Activated CD8-positive, alpha-beta memory T cell treated with anti-CD3 and anti-CD28 coated beads, Interleukin-2, amount 10 ng/mL, durations not matched to agents 7 days and 5 days (primary cell): ENCODE data around the gene CDS2. TPM values are rescaled to one million over a fixed set of nuclear protein-coding genes. Genes with fewer than 3 reads are reported as not detected.

Experiments used
- ATAC-seq: fragments of 150-1000 bp; cut with Tn5 transposase; one replicate; pipeline ENCODE4 v1.10.0; 2021; ENCODE audit warnings: moderate library complexity
- CTCF ChIA-PET: fragments of 350-600 bp; sonication (Branson Sonifier 250); formaldehyde crosslinking; loops from one replicate; lab custom pipeline; 2021; ENCODE audit warnings: antibody characterized with exemption; lab: Charles Lee
- DNase-seq: peaks from one replicate; pipeline ENCODE4 v3.0.0-alpha.2; 2020
- H3K27ac Mint-ChIP-seq: one replicate; pipeline ENCODE4 v1.8.0; 2021; ENCODE audit warnings: mild to moderate bottlenecking, mixed read lengths
- H3K27me3 Mint-ChIP-seq: one replicate; pipeline ENCODE4 v1.8.0; 2021; ENCODE audit warnings: mixed read lengths
- H3K36me3 Mint-ChIP-seq: one replicate; pipeline ENCODE4 v1.8.0; 2021; ENCODE audit warnings: mild to moderate bottlenecking, mixed read lengths
- H3K4me1 Mint-ChIP-seq: one replicate; pipeline ENCODE4 v1.8.0; 2021; ENCODE audit warnings: mixed read lengths
- H3K4me3 Mint-ChIP-seq: one replicate; pipeline ENCODE4 v1.8.0; 2021; ENCODE audit warnings: mild to moderate bottlenecking, moderate library complexity, mixed read lengths
- H3K9me3 Mint-ChIP-seq: one replicate; pipeline ENCODE4 v1.8.0; 2022; ENCODE audit warnings: low read depth, mixed read lengths
- total RNA-seq, 2 experiments: library from RNA; stranded (reverse); gene quantifications; one replicate each; pipeline ENCODE4 v1.2.3, GENCODE V29; 2021

CDS2 gene
- total RNA-seq, 2 experiments from 2014 or later, result 62.2 to 63.5 TPM

DNA sequence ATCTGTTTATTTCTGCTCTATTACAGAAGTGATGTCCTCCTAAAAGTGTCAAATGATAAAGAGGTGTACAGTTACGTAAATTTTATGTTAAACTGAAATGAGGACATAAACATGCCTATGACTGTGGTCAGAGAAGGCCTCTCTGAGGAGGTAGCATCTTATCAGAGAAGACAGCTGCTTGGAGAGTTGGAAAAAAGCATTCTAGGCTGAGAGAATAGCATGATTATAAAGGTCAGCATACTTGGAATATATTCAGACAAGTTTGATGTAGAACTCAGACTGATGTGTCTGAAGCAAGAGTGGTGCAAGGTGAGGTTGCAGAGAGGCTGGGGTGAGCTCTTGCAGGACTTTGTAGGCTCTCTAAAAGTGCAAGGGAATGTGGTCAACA lies 3.9 kb upstream of the CDS2 start:
- H3K9me3 Mint-ChIP-seq, result no peaks in the 10 kb centered on the region
- H3K27me3 Mint-ChIP-seq, result no peaks in the 10 kb centered on the region
- H3K4me1 Mint-ChIP-seq, result peaks cover 51% of the 10 kb centered on the region
- no peak overlapping the region for H3K27ac Mint-ChIP-seq
- no peak overlapping the region for H3K4me3 Mint-ChIP-seq
- ATAC-seq (no peak), DNase-seq (no peak)
- CTCF ChIA-PET, result interaction anchor here (5.7 kb wide), 1 partner anchor 69 kb away, joined by 28 read pairs; no protein-coding TSS in a partner anchor
- peaks cover 12% of the 10 kb centered on the region for H3K36me3 Mint-ChIP-seq

DNA sequence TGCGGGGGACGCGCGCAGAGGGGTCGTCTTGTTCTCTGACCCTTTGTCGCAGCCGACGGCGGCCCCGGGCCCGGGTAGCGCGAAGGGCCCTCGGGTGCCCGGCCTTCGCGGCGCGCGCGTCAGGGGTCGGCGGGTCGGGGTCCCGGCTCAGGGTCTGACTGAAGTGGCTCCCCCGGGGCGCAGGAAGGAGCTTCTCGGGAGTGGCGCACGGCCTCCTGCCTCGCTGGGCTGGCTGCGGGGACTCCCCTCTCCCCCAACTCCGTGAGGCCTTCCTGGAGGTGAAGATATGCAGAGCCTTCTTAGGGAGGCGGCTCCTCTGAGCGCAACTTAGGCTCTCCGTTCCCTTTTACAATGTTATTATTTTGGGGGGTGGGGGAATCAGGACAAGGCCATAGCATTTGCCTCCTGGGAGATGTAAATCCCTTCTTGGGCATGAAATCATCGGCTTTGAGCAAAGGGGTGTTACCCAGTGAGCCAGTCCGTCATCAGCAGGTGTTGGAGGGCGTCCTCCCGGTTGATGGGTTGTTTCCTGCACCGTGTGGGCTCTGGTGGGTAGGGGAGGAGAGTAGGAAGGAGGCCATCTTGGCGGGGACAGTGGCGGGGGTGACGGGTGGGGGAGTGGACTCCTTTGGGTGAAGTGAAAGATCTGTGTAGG lies 523 bp downstream of the CDS2 start:
- ATAC-seq, result peak; percentile 47
- Mint-ChIP-seq H3K9me3 (no peaks in the 10 kb centered on the region), H3K4me3 (peak overlapping the region; percentile 97), H3K27me3 (no peaks in the 10 kb centered on the region), H3K27ac (peak overlapping the region; percentile 96), H3K4me1 (peaks cover 48% of the 10 kb centered on the region), H3K36me3 (peaks cover 6% of the 10 kb centered on the region)
- CTCF ChIA-PET, result interaction anchor here (0.6 to 5.8 kb wide), 23 partner anchors 11 to 402 kb away, joined by 3 to 102 read pairs (median 4); no protein-coding TSS in a partner anchor
- peak; percentile 89 for DNase-seq

DNA sequence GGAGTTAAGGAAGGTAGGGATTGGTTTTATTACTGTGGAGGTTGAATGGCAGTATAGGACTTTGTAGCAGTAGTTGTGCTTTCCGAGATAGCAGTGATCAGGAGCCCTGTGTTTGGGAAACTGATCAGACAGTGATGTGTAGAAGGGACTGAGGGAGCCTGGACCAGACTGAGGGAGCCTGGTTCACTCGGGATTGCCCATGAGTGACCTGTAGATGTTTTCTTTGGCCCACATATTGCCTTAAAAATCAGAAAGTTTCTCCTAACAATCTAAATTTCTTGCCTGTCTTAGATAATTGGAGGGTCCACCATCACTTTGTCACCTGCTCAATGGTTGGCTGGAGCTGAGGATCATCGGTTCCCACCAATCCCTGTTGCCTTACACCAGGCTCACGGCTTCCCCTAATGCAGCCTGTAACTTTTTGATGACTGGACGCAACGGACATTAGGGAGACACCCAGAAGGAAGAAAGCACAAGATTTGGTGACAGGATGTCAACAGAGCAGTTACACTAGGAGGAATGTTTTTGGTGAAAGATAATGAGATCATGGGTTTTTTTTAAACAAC lies 1.1 kb downstream of the CDS2 start:
- no peaks in the 10 kb centered on the region for H3K27me3 Mint-ChIP-seq
- CTCF ChIA-PET, result interaction anchor here (0.6 to 5.8 kb wide), 8 partner anchors 12 to 95 kb away, joined by 3 to 102 read pairs (median 4); no protein-coding TSS in a partner anchor
- no peak for DNase-seq

DNA sequence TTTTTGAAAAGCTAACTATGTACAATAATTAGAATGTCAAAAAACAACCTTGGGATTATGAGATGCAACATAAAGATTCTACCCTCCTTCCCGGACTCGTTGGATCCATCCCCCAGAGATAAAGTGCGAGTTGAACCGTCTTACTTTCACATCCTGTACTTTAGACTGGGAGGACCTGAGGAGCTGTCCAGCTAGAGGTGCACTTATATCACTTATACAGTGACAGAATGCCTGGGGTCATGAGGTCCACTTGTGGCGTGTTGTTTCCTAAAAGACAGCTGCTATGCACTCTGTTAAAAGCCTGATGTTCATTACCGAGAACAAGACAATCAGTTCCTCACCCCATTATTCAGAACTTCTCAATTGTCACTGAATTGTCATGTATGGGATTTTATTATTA lies 2.1 kb downstream of the CDS2 start:
- peaks cover 7% of the 10 kb centered on the region for H3K36me3 Mint-ChIP-seq
- DNase-seq (no peak), ATAC-seq (no peak)
- peak overlapping the region; percentile 97 for H3K4me3 Mint-ChIP-seq
- no peaks in the 10 kb centered on the region for H3K9me3 Mint-ChIP-seq
- peaks cover 40% of the 10 kb centered on the region for H3K4me1 Mint-ChIP-seq
- peak overlapping the region; percentile 96 for H3K27ac Mint-ChIP-seq
- H3K27me3 Mint-ChIP-seq, result no peaks in the 10 kb centered on the region
- CTCF ChIA-PET, result interaction anchor here (1.5 to 5.8 kb wide), 3 partner anchors 41 to 94 kb away, joined by 3 to 102 read pairs (median 6); no protein-coding TSS in a partner anchor

More for the DNA sequence above, 1.1 kb downstream of the CDS2 start:
- Mint-ChIP-seq H3K4me1 (peaks cover 44% of the 10 kb centered on the region), H3K9me3 (no peaks in the 10 kb centered on the region), H3K4me3 (peak overlapping the region; percentile 97), H3K27ac (peak overlapping the region; percentile 96), H3K36me3 (peaks cover 6% of the 10 kb centered on the region)
- ATAC-seq, result no peak

DNA sequence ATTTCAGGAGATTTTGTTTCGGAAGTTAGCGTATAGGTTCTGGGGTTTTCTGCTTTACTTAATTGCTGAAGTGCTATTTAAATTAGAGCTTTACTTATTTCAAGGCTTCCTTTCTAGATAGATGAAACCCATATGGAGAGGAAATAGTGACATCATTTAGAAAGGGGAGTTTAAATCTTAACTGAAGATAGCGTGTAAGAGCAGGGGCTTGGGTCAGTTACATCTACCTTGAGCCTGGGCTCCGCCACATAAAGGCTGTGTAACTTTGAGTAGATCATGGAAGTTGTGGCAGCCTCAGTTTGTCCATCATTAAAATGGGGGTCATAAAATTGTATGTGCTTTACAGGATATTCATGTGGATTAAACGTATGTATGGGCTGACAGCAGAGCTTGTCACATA lies 4.7 kb downstream of the CDS2 start:
- Mint-ChIP-seq H3K27ac (no peak overlapping the region), H3K36me3 (peaks cover 14% of the 10 kb centered on the region), H3K4me3 (no peak overlapping the region), H3K4me1 (peaks cover 28% of the 10 kb centered on the region), H3K27me3 (no peaks in the 10 kb centered on the region), H3K9me3 (no peaks in the 10 kb centered on the region)
- CTCF ChIA-PET, result interaction anchor here (0.9 to 3.6 kb wide), 4 partner anchors 14 to 92 kb away, joined by 4 to 18 read pairs (median 4); no protein-coding TSS in a partner anchor
- no peak for DNase-seq
- ATAC-seq, result no peak

DNA sequence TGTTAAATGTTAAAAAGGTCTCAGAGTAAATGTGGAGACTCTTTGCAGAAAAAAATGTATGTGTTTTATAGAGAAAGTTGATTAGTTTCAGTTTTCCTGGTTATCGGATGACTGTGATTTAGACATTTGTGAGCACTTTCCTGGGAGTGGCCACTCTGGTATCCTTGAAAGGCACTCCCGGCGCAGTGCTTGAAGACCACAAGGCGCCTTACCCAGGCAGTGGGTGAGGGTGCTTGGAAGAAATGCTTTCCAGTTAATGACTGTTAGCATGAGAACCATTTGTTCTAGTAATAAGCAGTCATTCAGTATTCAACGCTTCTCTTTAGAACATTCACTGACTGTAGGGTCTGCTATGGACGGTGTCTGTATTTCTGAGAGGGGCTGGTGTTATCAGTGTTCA lies 7.2 kb downstream of the CDS2 start:
- ATAC-seq (no peak), DNase-seq (no peak)
- Mint-ChIP-seq H3K4me3 (no peak overlapping the region), H3K4me1 (peaks cover 15% of the 10 kb centered on the region), H3K36me3 (peaks cover 16% of the 10 kb centered on the region), H3K27ac (no peak overlapping the region), H3K27me3 (no peaks in the 10 kb centered on the region), H3K9me3 (no peaks in the 10 kb centered on the region)
- CTCF ChIA-PET, result interaction anchor here (3.6 kb wide), 1 partner anchor 59 kb away, joined by 18 read pairs; no protein-coding TSS in a partner anchor

DNA sequence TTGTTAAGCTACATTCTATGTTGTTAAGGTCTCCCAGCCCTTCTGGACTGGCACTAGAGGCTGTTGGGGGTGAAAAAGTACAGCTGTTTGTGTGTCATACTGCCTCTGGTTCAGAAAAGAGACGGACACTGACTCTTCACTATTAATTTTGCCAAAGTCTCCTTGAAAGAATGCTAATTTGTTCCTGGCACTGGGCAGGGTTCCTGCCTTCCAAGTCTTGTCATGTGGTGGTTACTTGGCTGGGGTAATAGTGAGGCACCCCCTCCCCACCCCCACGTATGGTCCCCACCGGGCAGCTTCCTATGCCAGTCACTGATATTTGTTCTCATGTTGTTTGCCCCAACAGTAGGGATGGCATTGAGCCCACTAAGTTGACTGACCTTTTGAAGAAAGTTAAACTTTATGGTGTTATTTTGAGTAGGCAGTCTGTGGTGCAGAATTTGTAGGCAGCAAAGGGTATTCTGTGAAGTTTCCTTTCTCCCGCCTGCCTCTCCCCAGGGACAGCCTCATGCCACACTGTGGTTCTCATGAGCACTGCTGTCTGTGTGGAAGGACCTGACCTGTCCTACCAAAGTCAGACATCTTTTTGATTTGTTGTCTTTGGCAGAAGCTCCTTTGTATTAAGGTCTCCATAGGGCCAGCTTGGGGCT lies 8.7 kb downstream of the CDS2 start:
- H3K4me1 Mint-ChIP-seq, result peaks cover 19% of the 10 kb centered on the region
- H3K36me3 Mint-ChIP-seq, result peaks cover 17% of the 10 kb centered on the region
- H3K27me3 Mint-ChIP-seq, result no peaks in the 10 kb centered on the region
- H3K27ac Mint-ChIP-seq, result no peak overlapping the region
- ATAC-seq (no peak), DNase-seq (no peak)
- CTCF ChIA-PET, result no interaction called here
- no peak overlapping the region for H3K4me3 Mint-ChIP-seq
- H3K9me3 Mint-ChIP-seq, result no peaks in the 10 kb centered on the region

DNA sequence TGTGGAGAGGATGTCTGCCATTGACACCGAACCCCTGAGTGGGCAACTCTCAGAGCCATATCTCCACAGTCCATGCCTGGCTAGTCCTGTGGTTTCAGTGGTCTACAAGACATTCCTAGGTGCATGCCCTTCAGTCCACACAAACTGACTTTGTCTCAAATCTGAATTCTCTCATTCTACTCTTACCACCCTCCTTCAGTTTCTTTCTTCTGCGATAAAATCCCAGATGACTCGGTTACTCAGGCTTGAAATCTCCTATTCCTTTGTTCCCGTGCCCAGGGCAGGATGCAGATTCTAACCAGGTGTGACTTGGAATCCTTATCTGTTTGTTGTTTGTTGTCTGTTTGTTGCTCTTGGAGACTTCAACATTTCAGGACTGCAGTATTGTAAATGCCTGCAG lies 9.3 kb downstream of the CDS2 start:
- no peak overlapping the region for H3K27ac Mint-ChIP-seq
- H3K36me3 Mint-ChIP-seq, result peaks cover 17% of the 10 kb centered on the region
- ATAC-seq, result no peak
- CTCF ChIA-PET, result no interaction called here
- no peaks in the 10 kb centered on the region for H3K27me3 Mint-ChIP-seq
- H3K9me3 Mint-ChIP-seq, result no peaks in the 10 kb centered on the region
- no peak for DNase-seq
- peaks cover 18% of the 10 kb centered on the region for H3K4me1 Mint-ChIP-seq
- H3K4me3 Mint-ChIP-seq, result no peak overlapping the region

DNA sequence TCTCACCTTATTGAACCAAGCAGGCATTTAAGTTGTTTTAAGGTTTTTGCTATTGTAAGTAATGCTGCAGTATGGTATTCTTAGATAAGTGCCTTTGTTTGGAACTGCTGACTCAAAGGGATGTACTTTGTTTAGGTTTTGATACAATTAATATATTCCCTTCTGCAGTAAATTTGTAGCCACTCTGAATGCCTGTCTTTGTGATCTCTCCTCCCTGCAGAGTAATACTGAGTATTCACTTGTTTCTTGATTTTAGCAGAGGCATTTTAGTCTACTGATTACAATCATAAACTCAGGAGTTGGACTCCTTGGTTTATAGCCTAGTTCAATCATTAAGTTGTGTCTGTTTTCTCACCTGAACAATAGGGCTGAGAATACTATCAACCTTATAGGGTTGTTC lies 13.4 kb downstream of the CDS2 start:
- H3K9me3 Mint-ChIP-seq, result no peaks in the 10 kb centered on the region
- no peak overlapping the region for H3K4me3 Mint-ChIP-seq
- no peak for DNase-seq
- H3K27me3 Mint-ChIP-seq, result no peaks in the 10 kb centered on the region
- CTCF ChIA-PET, result no interaction called here
- H3K4me1 Mint-ChIP-seq, result peaks cover 13% of the 10 kb centered on the region
- H3K27ac Mint-ChIP-seq, result no peak overlapping the region
- H3K36me3 Mint-ChIP-seq, result peaks cover 23% of the 10 kb centered on the region
- no peak for ATAC-seq

DNA sequence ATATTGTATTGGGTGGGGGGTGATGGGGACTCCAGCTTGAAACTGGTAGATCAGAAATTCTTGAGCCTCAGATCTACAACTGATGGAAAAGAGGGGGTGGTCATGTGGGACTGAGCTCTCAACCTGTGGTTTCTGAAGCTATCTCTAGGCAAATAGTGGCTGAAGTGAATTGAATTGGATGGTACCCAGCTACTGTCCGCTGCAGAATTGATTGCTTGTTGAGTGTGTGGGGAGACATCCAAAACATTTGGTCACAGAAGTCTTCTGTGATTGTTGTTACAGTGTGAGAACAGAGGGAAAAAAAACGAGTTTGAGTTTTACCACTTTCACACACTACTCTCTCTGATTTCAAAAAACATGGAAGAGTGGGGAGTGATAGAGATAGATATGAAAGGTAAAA lies 14.8 kb downstream of the CDS2 start:
- CTCF ChIA-PET, result interaction anchor here (0.8 kb wide), 1 partner anchor 15 kb away, joined by 3 read pairs; the partner anchor contains the start of gene CDS2
- ATAC-seq (no peak), DNase-seq (no peak)
- Mint-ChIP-seq H3K36me3 (peaks cover 21% of the 10 kb centered on the region), H3K27ac (no peak overlapping the region), H3K27me3 (no peaks in the 10 kb centered on the region), H3K4me3 (no peak overlapping the region), H3K4me1 (peaks cover 14% of the 10 kb centered on the region), H3K9me3 (no peaks in the 10 kb centered on the region)

DNA sequence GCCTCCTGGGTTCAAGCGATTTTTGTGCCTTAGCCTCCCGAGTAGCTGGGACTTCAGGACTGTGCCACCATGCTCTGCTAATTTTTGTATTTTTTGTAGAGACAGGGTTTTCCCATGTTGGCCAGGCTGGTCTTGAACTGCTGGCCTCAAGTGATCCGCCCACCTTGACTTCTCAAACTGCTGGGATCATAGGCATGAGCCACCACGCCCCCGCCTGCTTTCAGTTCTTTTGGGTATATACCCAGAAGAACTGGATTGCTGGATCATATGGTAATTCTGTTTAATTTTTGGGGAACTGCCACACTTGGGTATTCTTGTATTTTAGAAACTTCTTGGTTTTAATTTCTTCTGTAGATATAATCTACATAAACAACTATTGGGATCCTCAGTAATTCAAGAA lies 17.0 kb downstream of the CDS2 start:
- H3K36me3 Mint-ChIP-seq, result peaks cover 15% of the 10 kb centered on the region
- H3K4me1 Mint-ChIP-seq, result peaks cover 25% of the 10 kb centered on the region
- H3K9me3 Mint-ChIP-seq, result no peaks in the 10 kb centered on the region
- CTCF ChIA-PET, result no interaction called here
- no peak for DNase-seq
- no peak overlapping the region for H3K27ac Mint-ChIP-seq
- H3K27me3 Mint-ChIP-seq, result no peaks in the 10 kb centered on the region
- no peak overlapping the region for H3K4me3 Mint-ChIP-seq
- no peak for ATAC-seq

DNA sequence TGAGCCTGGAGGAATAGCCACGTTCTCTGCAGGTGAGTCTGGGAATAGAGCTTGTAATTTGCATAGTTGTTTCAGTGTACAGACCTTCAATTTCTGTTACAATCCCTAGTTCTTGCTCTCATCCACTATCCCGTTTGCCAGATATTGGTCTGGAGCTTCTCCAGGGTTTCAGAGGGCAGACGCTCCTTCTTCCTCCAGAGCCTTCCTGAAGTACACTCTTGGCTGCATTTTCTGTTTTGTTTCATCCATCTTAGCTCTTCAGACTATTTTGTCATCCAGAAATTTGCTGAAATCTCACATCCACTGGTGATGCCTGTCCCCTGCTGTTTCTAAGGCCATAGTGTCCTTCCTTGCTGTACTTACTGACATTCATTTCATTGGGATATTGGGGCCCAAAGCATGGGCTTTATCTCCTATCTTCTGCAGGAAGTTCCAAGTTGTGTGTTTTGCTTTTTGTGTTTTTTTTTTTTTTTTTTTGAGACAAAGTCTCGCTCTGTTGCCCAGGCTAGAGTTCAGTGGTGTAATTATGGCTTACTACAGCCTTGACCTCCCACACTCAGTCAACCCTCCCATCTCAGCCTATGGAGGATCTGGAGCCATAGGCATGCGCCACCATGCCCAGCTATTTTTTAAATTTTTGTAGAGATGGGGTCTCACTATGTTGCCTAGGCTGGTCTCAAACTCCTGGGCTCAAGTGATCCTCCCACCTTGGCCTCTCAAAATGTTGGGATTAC lies 18.7 kb downstream of the CDS2 start:
- H3K27ac Mint-ChIP-seq, result no peak overlapping the region
- H3K4me1 Mint-ChIP-seq, result peaks cover 21% of the 10 kb centered on the region
- ATAC-seq, result no peak
- no peak for DNase-seq
- no peak overlapping the region for H3K4me3 Mint-ChIP-seq
- CTCF ChIA-PET, result interaction anchor here (0.8 to 1.5 kb wide), 3 partner anchors 15 to 27 kb away, joined by 3 to 5 read pairs (median 4); partner anchors contain the start of gene CDS2
- peaks cover 13% of the 10 kb centered on the region for H3K36me3 Mint-ChIP-seq
- no peaks in the 10 kb centered on the region for H3K9me3 Mint-ChIP-seq
- no peaks in the 10 kb centered on the region for H3K27me3 Mint-ChIP-seq
